ENCODE data around the gene OFD1.

- TF ChIP-seq, protein P1, sequence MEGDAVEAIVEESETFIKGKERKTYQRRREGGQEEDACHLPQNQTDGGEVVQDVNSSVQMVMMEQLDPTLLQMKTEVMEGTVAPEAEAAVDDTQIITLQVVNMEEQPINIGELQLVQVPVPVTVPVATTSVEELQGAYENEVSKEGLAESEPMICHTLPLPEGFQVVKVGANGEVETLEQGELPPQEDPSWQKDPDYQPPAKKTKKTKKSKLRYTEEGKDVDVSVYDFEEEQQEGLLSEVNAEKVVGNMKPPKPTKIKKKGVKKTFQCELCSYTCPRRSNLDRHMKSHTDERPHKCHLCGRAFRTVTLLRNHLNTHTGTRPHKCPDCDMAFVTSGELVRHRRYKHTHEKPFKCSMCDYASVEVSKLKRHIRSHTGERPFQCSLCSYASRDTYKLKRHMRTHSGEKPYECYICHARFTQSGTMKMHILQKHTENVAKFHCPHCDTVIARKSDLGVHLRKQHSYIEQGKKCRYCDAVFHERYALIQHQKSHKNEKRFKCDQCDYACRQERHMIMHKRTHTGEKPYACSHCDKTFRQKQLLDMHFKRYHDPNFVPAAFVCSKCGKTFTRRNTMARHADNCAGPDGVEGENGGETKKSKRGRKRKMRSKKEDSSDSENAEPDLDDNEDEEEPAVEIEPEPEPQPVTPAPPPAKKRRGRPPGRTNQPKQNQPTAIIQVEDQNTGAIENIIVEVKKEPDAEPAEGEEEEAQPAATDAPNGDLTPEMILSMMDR (IDR thresholded peaks at IDR 0.05; ENCODE audit: low read depth, low read length, poor library complexity, severe bottlenecking): no peak
- no peak for TF ChIP-seq EZH2phosphoT487 (IDR thresholded peaks at IDR 0.05; ENCODE audit: borderline replicate concordance, low read length)
Observed at GRCh38 chrX:13768939-13769338, 34.4 kb downstream of the OFD1 start.
